KOPT-K1 (cell line): Measurements from ENCODE around the gene ZNF350.
"Not testable (repeated sequence)": the region's sequence is repeated elsewhere in the genome, so short reads cannot be mapped to it uniquely, and the experiment has no call there.

Source experiments
- H3K27ac ChIP-seq: fragments of 200-600 bp; sonication (generic); 2 replicates; pipeline ENCODE4 v1.5.1; 2016; ENCODE audit warnings: antibody characterized with exemption, mild to moderate bottlenecking, low read depth, low read length; ENCODE audit not compliant: poor library complexity, severe bottlenecking
- H3K36me3 ChIP-seq: fragments of 200-600 bp; sonication (generic); 2 replicates; pipeline ENCODE4 v1.5.1; 2017; ENCODE audit warnings: antibody characterized with exemption, mild to moderate bottlenecking, low read length, moderate library complexity; ENCODE audit not compliant: insufficient read depth
- H3K9me3 ChIP-seq: fragments of 200-600 bp; sonication (generic); 2 replicates; pipeline ENCODE4 v1.5.1; 2017; ENCODE audit warnings: antibody characterized with exemption, low read length, mild to moderate bottlenecking; ENCODE audit not compliant: insufficient read depth, poor library complexity, severe bottlenecking

Gene ZNF350

GRCh38 chr19:51986309-51987291 is at the start of gene ZNF350:
Gene ZNF350 (minus strand): TSS chr19:51986840. CDS start chr19:51974360, 12,480 bp downstream.
- peaks cover 5% of the 10 kb centered on the region; the same call in 1 of the 2 replicates for H3K36me3 ChIP-seq
- H3K27ac ChIP-seq: peak within 1 kb of the TSS; percentile 61
- H3K9me3 ChIP-seq: peaks cover 92% of the 10 kb centered on the region

GRCh38 chr19:52034051-52034728 is 47.5 kb upstream of the ZNF350 start:
- peaks cover 96% of the 10 kb centered on the region for H3K9me3 ChIP-seq
- H3K27ac ChIP-seq: no peak overlapping the region
- H3K36me3 ChIP-seq: peaks cover 72% of the 10 kb centered on the region

GRCh38 chr19:52028780-52029123 is 42.1 kb upstream of the ZNF350 start:
- Histone ChIP-seq H3K36me3 (peaks cover 45% of the 10 kb centered on the region), H3K9me3 (peaks cover 78% of the 10 kb centered on the region), H3K27ac (peak overlapping the region; percentile 82)

- Histone ChIP-seq H3K36me3 (peaks cover 45% of the 10 kb centered on the region), H3K9me3 (peaks cover 78% of the 10 kb centered on the region), H3K27ac (peak within 1 kb of the TSS; percentile 82)
Measured at GRCh38 chr19:52028027-52028779, 41.6 kb upstream of the ZNF350 start, which contains the start of gene ZNF614. Gene ZNF614 (minus strand): TSS chr19:52028379. CDS start chr19:52025745, 2,634 bp downstream.

GRCh38 chr19:52026255-52026990 is 39.8 kb upstream of the ZNF350 start:
- H3K27ac ChIP-seq: not testable (repeated sequence)
- peaks cover 54% of the 10 kb centered on the region for H3K36me3 ChIP-seq

GRCh38 chr19:52024478-52024877 is 37.8 kb upstream of the ZNF350 start:
- Histone ChIP-seq H3K9me3 (peaks cover 77% of the 10 kb centered on the region), H3K36me3 (peaks cover 69% of the 10 kb centered on the region)
- not testable (repeated sequence) for H3K27ac ChIP-seq

More at GRCh38 chr19:52026255-52026990, 39.8 kb upstream of the ZNF350 start:
- peaks cover 76% of the 10 kb centered on the region for H3K9me3 ChIP-seq

- Histone ChIP-seq H3K27ac (no peak overlapping the region), H3K9me3 (peaks cover 97% of the 10 kb centered on the region), H3K36me3 (peaks cover 92% of the 10 kb centered on the region)
Measured at GRCh38 chr19:52022193-52022592, 35.6 kb upstream of the ZNF350 start.

- no peak overlapping the region for H3K27ac ChIP-seq
- H3K36me3 ChIP-seq: peaks cover 98% of the 10 kb centered on the region
- H3K9me3 ChIP-seq: peaks cover 97% of the 10 kb centered on the region
Measured at GRCh38 chr19:52020506-52020905, 33.9 kb upstream of the ZNF350 start.

- H3K36me3 ChIP-seq: peaks cover 39% of the 10 kb centered on the region
- H3K9me3 ChIP-seq: peaks cover 76% of the 10 kb centered on the region
- H3K27ac ChIP-seq: no peak overlapping the region
Measured at GRCh38 chr19:52010674-52011073, 24.0 kb upstream of the ZNF350 start.

- Histone ChIP-seq H3K36me3 (peaks cover 28% of the 10 kb centered on the region), H3K9me3 (peaks cover 76% of the 10 kb centered on the region), H3K27ac (peak within 1 kb of the TSS; percentile 90)
Measured at GRCh38 chr19:52007806-52008557, 21.3 kb upstream of the ZNF350 start, which contains the start of gene ZNF615. Gene ZNF615 (minus strand): TSS chr19:52008211. CDS start chr19:52003711, 4,500 bp downstream.

GRCh38 chr19:52007451-52007805 is 20.8 kb upstream of the ZNF350 start:
- Histone ChIP-seq H3K36me3 (peaks cover 25% of the 10 kb centered on the region), H3K9me3 (peaks cover 76% of the 10 kb centered on the region), H3K27ac (peak overlapping the region; percentile 90)

- peaks cover 70% of the 10 kb centered on the region for H3K36me3 ChIP-seq
- peaks cover 97% of the 10 kb centered on the region for H3K9me3 ChIP-seq
Measured at GRCh38 chr19:51994048-51994644, 7.5 kb upstream of the ZNF350 start.

GRCh38 chr19:51993422-51993821 is 6.8 kb upstream of the ZNF350 start:
- H3K9me3 ChIP-seq: peaks cover 97% of the 10 kb centered on the region
- peaks cover 62% of the 10 kb centered on the region for H3K36me3 ChIP-seq
- no peak overlapping the region for H3K27ac ChIP-seq

More at GRCh38 chr19:51994048-51994644, 7.5 kb upstream of the ZNF350 start:
- H3K27ac ChIP-seq: no peak overlapping the region
